ENCODE measurements around the gene CNTN6.

The CNTN6 gene

GRCh38 chr3:1330107-1330506 is 237.3 kb downstream of the CNTN6 start:
- TF ChIP-seq REST (IDR thresholded peaks at IDR 0.05; ENCODE audit: insufficient read depth in 1 of 2, low read depth in 2 of 2, low read length in 2 of 2) (no peak), FOXP2 (optimal IDR thresholded peaks at IDR 0.05; ENCODE audit: borderline replicate concordance, extremely low read depth, extremely low read length, insufficient read depth) (no peak), TAF1 (IDR thresholded peaks at IDR 0.05; ENCODE audit: borderline replicate concordance, insufficient read depth, low read length) (no peak), SIN3A (IDR thresholded peaks at IDR 0.05; ENCODE audit: borderline replicate concordance, insufficient read depth, low read length) (no peak), POLR2AphosphoS5 (IDR thresholded peaks at IDR 0.05; ENCODE audit: low read depth, low read length) (no peak)

- TF ChIP-seq POLR2AphosphoS5 (IDR thresholded peaks at IDR 0.05; ENCODE audit: low read depth, low read length) (no peak), REST (IDR thresholded peaks at IDR 0.05; ENCODE audit: insufficient read depth in 1 of 2, low read depth in 2 of 2, low read length in 2 of 2) (no peak), FOXP2 (optimal IDR thresholded peaks at IDR 0.05; ENCODE audit: borderline replicate concordance, extremely low read depth, extremely low read length, insufficient read depth) (no peak)
Observed at GRCh38 chr3:1346386-1346785, 253.6 kb downstream of the CNTN6 start.

GRCh38 chr3:1348547-1348946 is 255.7 kb downstream of the CNTN6 start:
- TF ChIP-seq POLR2AphosphoS5 (IDR thresholded peaks at IDR 0.05; ENCODE audit: low read depth, low read length) (no peak), TAF1 (IDR thresholded peaks at IDR 0.05; ENCODE audit: borderline replicate concordance, insufficient read depth, low read length) (no peak), SIN3A (IDR thresholded peaks at IDR 0.05; ENCODE audit: borderline replicate concordance, insufficient read depth, low read length) (no peak), FOXP2 (optimal IDR thresholded peaks at IDR 0.05; ENCODE audit: borderline replicate concordance, extremely low read depth, extremely low read length, insufficient read depth) (no peak)

- TF ChIP-seq FOXP2 (optimal IDR thresholded peaks at IDR 0.05; ENCODE audit: borderline replicate concordance, extremely low read depth, extremely low read length, insufficient read depth) (no peak), POLR2AphosphoS5 (IDR thresholded peaks at IDR 0.05; ENCODE audit: low read depth, low read length) (no peak), SIN3A (IDR thresholded peaks at IDR 0.05; ENCODE audit: borderline replicate concordance, insufficient read depth, low read length) (no peak), TAF1 (IDR thresholded peaks at IDR 0.05; ENCODE audit: borderline replicate concordance, insufficient read depth, low read length) (no peak), REST (IDR thresholded peaks at IDR 0.05; ENCODE audit: insufficient read depth in 1 of 2, low read depth in 2 of 2, low read length in 2 of 2) (no peak)
Observed at GRCh38 chr3:1350885-1351284, 258.1 kb downstream of the CNTN6 start.

GRCh38 chr3:1355691-1356090 is 262.9 kb downstream of the CNTN6 start:
- TF ChIP-seq TAF1 (IDR thresholded peaks at IDR 0.05; ENCODE audit: borderline replicate concordance, insufficient read depth, low read length) (no peak), REST (IDR thresholded peaks at IDR 0.05; ENCODE audit: insufficient read depth in 1 of 2, low read depth in 2 of 2, low read length in 2 of 2) (no peak), POLR2AphosphoS5 (IDR thresholded peaks at IDR 0.05; ENCODE audit: low read depth, low read length) (no peak), SIN3A (IDR thresholded peaks at IDR 0.05; ENCODE audit: borderline replicate concordance, insufficient read depth, low read length) (no peak), FOXP2 (optimal IDR thresholded peaks at IDR 0.05; ENCODE audit: borderline replicate concordance, extremely low read depth, extremely low read length, insufficient read depth) (no peak)
